Measurements from ENCODE around the gene FGGY.
A peak's percentile ranks its signal among the peaks of the same experiment; 100 is the strongest.

FGGY gene

DNA sequence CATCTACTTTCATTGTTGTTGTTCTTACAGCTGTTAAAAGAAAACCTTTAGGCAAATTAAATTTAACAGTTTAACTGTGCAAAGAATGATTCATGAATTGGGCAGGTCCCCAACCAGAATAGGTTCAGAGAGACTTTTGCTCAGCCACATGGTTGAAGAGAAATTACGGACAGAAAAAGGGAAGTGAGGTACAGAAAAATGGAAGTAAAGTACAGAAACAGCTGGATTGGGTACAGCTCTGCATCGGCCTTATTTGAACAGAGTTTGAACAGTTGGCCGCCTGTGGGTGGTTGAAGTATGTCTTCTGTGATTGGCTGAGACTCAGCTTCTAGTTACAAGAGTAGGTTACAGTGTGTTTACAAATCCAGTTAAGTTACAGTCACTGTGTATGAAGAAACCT is 210.1 kb downstream of the FGGY start:
- WGBS (ENCODE audit: insufficient coverage) = 64% methylated on average over 3 of the region's 3 CpGs
- Histone ChIP-seq H3K9me3 (ENCODE audit: control extremely low read depth in 1 of 5, control insufficient read depth in 4 of 5, insufficient read depth in 2 of 5, low read depth in 1 of 5, low read length in 4 of 5) (peaks cover 0 to 6% (median 0%) of the 10 kb centered on the region in 5 experiments), H3K4me3 (ENCODE audit: control insufficient read depth in 1 of 7, extremely low read depth in 1 of 7, insufficient read depth in 4 of 7, low read depth in 2 of 7, low read length in 6 of 7) (no peak overlapping the region), H3K4me1 (ENCODE audit: control extremely low read depth in 1 of 4, control insufficient read depth in 4 of 4, insufficient read depth in 4 of 4, low read length in 3 of 4) (no peaks in the 10 kb centered on the region), H3K27me3 (replicated peaks in 2 of 5; ENCODE audit: control insufficient read depth in 4 of 5, insufficient read depth in 5 of 5, low read length in 4 of 5) (no peaks in the 10 kb centered on the region), H3K27ac (ENCODE audit: insufficient read depth in 1 of 2, low read depth in 1 of 2, low read length in 2 of 2, poor library complexity in 1 of 2, severe bottlenecking in 2 of 2) (no peak overlapping the region), H3K36me3 (ENCODE audit: control insufficient read depth in 4 of 4, insufficient read depth in 4 of 4, low read length in 3 of 4) (no peaks in the 10 kb centered on the region)
- ChIA-PET POLR2A (interaction anchor here (0.7 kb wide), 1 partner anchor 46 kb away, joined by 4 read pairs; no protein-coding TSS in a partner anchor), CTCF (no interaction called here)
- DNase-seq = peak in 2 of 3 donors; percentile 46 to 54

DNA sequence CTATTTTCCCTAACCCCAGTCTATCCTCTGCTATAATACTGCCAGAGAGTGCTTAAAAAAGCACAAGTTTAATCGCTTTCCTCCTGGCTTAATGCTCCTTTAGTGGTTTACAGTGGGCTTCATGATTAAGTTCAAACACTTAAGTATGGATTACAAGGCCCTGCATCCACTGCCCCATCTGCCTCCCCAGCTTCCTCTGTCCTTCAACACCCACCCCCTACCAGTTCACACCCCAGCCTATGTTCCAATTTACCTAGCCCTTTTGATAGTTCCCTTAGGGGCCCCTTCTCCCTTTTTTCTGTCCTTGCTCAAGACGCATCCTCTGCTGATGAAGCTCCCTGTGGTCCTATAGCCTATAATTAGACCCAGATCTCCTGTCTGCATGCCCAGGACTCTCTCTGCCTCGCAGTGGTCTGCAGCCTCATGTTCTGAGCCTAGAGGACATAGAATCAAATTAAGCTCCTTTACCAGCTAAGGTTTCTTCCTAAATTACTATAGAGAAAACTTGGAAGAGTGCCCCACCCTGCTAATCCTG is 212.5 kb downstream of the FGGY start:
- H3K36me3 ChIP-seq (ENCODE audit: control insufficient read depth in 4 of 4, insufficient read depth in 4 of 4, low read length in 3 of 4) = no peaks in the 10 kb centered on the region
- DNase-seq = no peak
- no peak overlapping the region for H3K27ac ChIP-seq (ENCODE audit: insufficient read depth in 1 of 2, low read depth in 1 of 2, low read length in 2 of 2, poor library complexity in 1 of 2, severe bottlenecking in 2 of 2)
- H3K4me3 ChIP-seq (ENCODE audit: control insufficient read depth in 1 of 7, extremely low read depth in 1 of 7, insufficient read depth in 4 of 7, low read depth in 2 of 7, low read length in 6 of 7) = no peak overlapping the region
- no peaks in the 10 kb centered on the region for H3K4me1 ChIP-seq (ENCODE audit: control extremely low read depth in 1 of 4, control insufficient read depth in 4 of 4, insufficient read depth in 4 of 4, low read length in 3 of 4)
- no peaks in the 10 kb centered on the region for H3K27me3 ChIP-seq (replicated peaks in 2 of 5; ENCODE audit: control insufficient read depth in 4 of 5, insufficient read depth in 5 of 5, low read length in 4 of 5)
- CTCF ChIA-PET = no interaction called here
- peaks cover 0 to 6% (median 0%) of the 10 kb centered on the region in 5 experiments for H3K9me3 ChIP-seq (ENCODE audit: control extremely low read depth in 1 of 5, control insufficient read depth in 4 of 5, insufficient read depth in 2 of 5, low read depth in 1 of 5, low read length in 4 of 5)
- 100% methylated on average over 3 of the region's 3 CpGs for WGBS (ENCODE audit: insufficient coverage)
- POLR2A ChIA-PET = no interaction called here

DNA sequence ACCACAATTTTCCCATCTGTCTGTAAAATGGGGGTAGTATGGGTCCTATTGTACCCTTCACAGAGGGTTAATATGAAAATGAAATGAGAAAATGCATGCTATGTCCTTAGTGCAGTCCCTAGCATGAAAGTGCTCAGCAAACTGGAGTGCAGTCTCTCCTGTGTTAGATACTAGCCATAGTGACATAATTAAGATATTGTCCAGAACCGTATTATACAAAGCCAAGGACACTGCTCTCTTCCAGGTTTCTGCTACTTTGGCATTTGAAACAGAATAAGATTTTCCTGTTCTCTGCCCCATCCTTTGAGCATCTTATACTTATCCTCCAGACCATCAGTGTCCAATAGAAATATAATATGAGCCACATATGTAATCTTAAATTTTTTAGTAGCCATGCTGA is 213.4 kb downstream of the FGGY start:
- ChIA-PET POLR2A (no interaction called here), CTCF (no interaction called here)

DNA sequence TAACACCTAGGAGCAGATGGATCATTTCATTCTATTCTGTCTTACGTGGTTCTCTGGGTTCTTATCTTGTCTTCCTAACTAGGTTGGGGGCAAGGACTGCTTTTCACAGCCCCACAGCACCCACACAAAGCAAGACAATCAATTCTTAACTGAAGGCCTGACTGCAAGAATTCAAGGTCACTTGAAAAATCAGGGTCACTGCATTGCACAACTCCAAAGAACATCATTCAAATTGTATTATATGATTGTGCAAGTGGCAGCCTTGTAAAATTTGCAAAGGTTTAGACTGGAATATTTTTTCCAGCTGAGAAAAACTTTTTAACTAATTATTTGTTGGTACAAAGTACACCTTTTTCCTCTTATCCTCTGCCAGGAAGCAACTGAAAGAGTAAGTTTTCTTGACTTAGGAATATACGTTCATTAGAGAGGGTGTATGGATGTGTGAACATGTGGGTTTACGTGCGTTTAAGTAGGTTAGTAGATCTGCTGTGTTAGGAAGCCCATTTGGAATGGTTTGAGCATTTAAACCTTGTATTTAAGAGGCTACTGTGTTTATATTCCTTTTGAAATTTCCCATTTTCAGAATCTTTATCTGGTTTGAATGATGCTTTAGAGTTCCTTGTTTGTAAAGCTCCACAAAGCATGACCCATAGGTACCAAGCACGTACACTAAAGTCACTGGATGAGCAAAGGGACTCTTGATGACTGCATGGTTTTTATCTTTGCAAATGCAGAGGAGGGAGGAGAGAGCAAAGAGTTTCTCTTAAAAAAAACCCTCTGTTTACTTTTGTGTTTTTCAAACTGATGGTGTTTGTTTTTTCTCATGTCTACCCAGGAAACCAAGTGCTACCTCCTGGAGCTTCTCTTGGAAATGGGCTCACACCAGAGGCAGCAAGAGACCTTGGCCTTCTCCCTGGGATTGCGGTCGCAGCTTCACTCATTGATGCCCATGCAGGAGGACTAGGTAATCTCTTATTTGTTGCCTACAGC is 214.9 kb downstream of the FGGY start:
- 100% methylated on average over 5 of the region's 7 CpGs for WGBS (ENCODE audit: insufficient coverage)
- DNase-seq = no peak
- Histone ChIP-seq H3K9me3 (ENCODE audit: control extremely low read depth in 1 of 5, control insufficient read depth in 4 of 5, insufficient read depth in 2 of 5, low read depth in 1 of 5, low read length in 4 of 5) (no peaks in the 10 kb centered on the region), H3K27me3 (replicated peaks in 2 of 5; ENCODE audit: control insufficient read depth in 4 of 5, insufficient read depth in 5 of 5, low read length in 4 of 5) (no peaks in the 10 kb centered on the region), H3K4me1 (ENCODE audit: control extremely low read depth in 1 of 4, control insufficient read depth in 4 of 4, insufficient read depth in 4 of 4, low read length in 3 of 4) (no peaks in the 10 kb centered on the region), H3K4me3 (ENCODE audit: control insufficient read depth in 1 of 7, extremely low read depth in 1 of 7, insufficient read depth in 4 of 7, low read depth in 2 of 7, low read length in 6 of 7) (no peak overlapping the region), H3K36me3 (ENCODE audit: control insufficient read depth in 4 of 4, insufficient read depth in 4 of 4, low read length in 3 of 4) (no peaks in the 10 kb centered on the region), H3K27ac (ENCODE audit: insufficient read depth in 1 of 2, low read depth in 1 of 2, low read length in 2 of 2, poor library complexity in 1 of 2, severe bottlenecking in 2 of 2) (no peak overlapping the region)
- POLR2A ChIA-PET = no interaction called here
- CTCF ChIA-PET = no interaction called here

More for the DNA sequence above, 213.4 kb downstream of the FGGY start:
- no peaks in the 10 kb centered on the region for H3K27me3 ChIP-seq (replicated peaks in 2 of 5; ENCODE audit: control insufficient read depth in 4 of 5, insufficient read depth in 5 of 5, low read length in 4 of 5)
- no peaks in the 10 kb centered on the region for H3K36me3 ChIP-seq (ENCODE audit: control insufficient read depth in 4 of 4, insufficient read depth in 4 of 4, low read length in 3 of 4)
- peaks cover 0 to 6% (median 0%) of the 10 kb centered on the region in 5 experiments for H3K9me3 ChIP-seq (ENCODE audit: control extremely low read depth in 1 of 5, control insufficient read depth in 4 of 5, insufficient read depth in 2 of 5, low read depth in 1 of 5, low read length in 4 of 5)
- 100% methylated on average over 1 of the region's 1 CpG for WGBS (ENCODE audit: insufficient coverage)
- DNase-seq = no peak
- no peaks in the 10 kb centered on the region for H3K4me1 ChIP-seq (ENCODE audit: control extremely low read depth in 1 of 4, control insufficient read depth in 4 of 4, insufficient read depth in 4 of 4, low read length in 3 of 4)
- no peak overlapping the region for H3K4me3 ChIP-seq (ENCODE audit: control insufficient read depth in 1 of 7, extremely low read depth in 1 of 7, insufficient read depth in 4 of 7, low read depth in 2 of 7, low read length in 6 of 7)
- H3K27ac ChIP-seq (ENCODE audit: insufficient read depth in 1 of 2, low read depth in 1 of 2, low read length in 2 of 2, poor library complexity in 1 of 2, severe bottlenecking in 2 of 2) = no peak overlapping the region

DNA sequence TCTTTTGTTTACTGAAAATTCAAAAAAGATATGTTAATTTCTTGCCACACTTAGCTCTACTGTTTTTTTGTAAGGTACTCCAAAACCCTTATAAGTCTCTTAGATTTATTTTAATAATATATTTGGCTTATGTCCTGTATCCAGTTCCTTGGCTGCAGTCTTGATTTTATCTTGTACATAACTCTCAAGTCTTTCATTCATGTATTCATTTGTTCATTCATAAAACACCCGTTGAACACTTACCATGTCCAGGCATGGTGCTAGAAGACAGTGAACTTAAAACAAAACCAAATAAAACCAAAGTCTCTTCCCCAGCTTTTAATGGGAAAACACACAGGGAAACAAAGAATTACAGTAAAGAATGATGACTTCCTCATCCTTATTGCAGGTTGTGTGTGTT is 215.8 kb downstream of the FGGY start:
- WGBS (ENCODE audit: insufficient coverage) = no CpG with 5 or more reads among the region's 1 CpG
- H3K4me3 ChIP-seq (ENCODE audit: control insufficient read depth in 1 of 7, extremely low read depth in 1 of 7, insufficient read depth in 4 of 7, low read depth in 2 of 7, low read length in 6 of 7) = no peak overlapping the region
- ChIA-PET POLR2A (interaction anchor here (0.8 kb wide), 1 partner anchor 14 kb away, joined by 3 read pairs; no protein-coding TSS in a partner anchor), CTCF (no interaction called here)
- no peak for DNase-seq
- no peaks in the 10 kb centered on the region for H3K9me3 ChIP-seq (ENCODE audit: control extremely low read depth in 1 of 5, control insufficient read depth in 4 of 5, insufficient read depth in 2 of 5, low read depth in 1 of 5, low read length in 4 of 5)
- H3K4me1 ChIP-seq (ENCODE audit: control extremely low read depth in 1 of 4, control insufficient read depth in 4 of 4, insufficient read depth in 4 of 4, low read length in 3 of 4) = no peaks in the 10 kb centered on the region
- no peaks in the 10 kb centered on the region for H3K36me3 ChIP-seq (ENCODE audit: control insufficient read depth in 4 of 4, insufficient read depth in 4 of 4, low read length in 3 of 4)
- H3K27ac ChIP-seq (ENCODE audit: insufficient read depth in 1 of 2, low read depth in 1 of 2, low read length in 2 of 2, poor library complexity in 1 of 2, severe bottlenecking in 2 of 2) = no peak overlapping the region
- no peaks in the 10 kb centered on the region for H3K27me3 ChIP-seq (replicated peaks in 2 of 5; ENCODE audit: control insufficient read depth in 4 of 5, insufficient read depth in 5 of 5, low read length in 4 of 5)

DNA sequence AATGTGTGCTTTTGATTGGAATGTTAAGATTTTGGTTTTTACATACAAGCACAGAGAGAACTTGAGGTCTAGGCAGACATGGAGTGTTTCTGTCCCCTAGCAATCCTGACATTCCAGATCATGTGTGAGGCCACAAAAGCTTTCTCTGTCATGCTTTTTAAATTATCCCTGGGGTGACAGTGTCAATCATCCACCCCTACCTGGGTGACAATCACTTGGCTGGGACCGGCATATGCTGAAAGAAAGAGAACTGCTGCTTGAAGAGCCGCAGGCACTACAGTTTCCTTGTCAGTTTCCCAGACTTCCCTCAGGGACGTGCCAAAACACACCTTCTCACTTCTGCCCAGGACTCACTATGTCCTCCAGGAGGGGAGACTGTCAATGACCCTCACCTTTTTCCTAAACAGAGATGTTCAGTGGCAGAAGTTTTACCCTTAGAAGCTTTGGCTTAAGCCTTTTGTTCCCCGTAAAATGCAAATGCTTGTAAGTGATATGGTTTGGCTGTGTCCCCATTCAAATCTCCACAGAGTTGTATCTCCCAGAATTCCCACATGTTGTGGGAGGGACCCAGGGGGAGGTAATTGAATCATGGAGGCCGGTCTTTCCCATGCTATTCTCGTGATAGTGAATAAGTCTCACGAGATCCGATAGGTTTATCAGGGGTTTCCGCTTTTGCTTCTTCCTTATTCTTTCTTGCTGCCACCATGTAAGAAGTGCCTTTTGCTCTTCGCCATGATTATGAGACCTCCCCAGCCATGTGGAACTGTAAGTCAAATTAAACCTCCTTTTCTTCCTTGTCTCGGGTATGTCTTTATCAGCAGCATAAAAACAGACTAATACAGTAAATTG is 217.4 kb downstream of the FGGY start:
- Histone ChIP-seq H3K4me1 (ENCODE audit: control extremely low read depth in 1 of 4, control insufficient read depth in 4 of 4, insufficient read depth in 4 of 4, low read length in 3 of 4) (no peaks in the 10 kb centered on the region), H3K4me3 (ENCODE audit: control insufficient read depth in 1 of 7, extremely low read depth in 1 of 7, insufficient read depth in 4 of 7, low read depth in 2 of 7, low read length in 6 of 7) (no peak overlapping the region), H3K27me3 (replicated peaks in 2 of 5; ENCODE audit: control insufficient read depth in 4 of 5, insufficient read depth in 5 of 5, low read length in 4 of 5) (no peaks in the 10 kb centered on the region), H3K27ac (ENCODE audit: insufficient read depth in 1 of 2, low read depth in 1 of 2, low read length in 2 of 2, poor library complexity in 1 of 2, severe bottlenecking in 2 of 2) (no peak overlapping the region), H3K9me3 (ENCODE audit: control extremely low read depth in 1 of 5, control insufficient read depth in 4 of 5, insufficient read depth in 2 of 5, low read depth in 1 of 5, low read length in 4 of 5) (no peaks in the 10 kb centered on the region), H3K36me3 (ENCODE audit: control insufficient read depth in 4 of 4, insufficient read depth in 4 of 4, low read length in 3 of 4) (no peaks in the 10 kb centered on the region)
- POLR2A ChIA-PET = no interaction called here
- DNase-seq = no peak
- WGBS (ENCODE audit: insufficient coverage) = 99% methylated on average over 10 of the region's 11 CpGs
- CTCF ChIA-PET = no interaction called here

DNA sequence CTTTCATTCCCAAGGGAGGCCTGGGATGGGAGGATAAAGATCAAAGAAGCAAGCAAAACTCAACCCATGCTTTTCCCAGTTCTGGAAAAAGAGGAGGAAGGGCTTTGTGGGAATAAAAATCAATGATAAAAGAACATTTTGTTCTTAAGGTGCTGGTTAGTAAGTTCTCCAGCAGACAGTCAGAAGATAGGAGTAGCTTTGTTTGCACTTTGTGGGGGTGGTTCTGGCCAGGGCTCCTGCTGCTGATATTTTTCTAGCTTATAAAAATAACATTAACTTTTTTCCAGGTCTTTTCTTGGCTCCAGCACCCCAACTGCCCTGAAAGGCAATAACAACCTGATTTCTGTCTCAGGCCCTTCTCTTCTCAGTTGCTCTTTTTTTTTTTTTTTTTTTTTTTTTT is 220.0 kb downstream of the FGGY start:
- POLR2A ChIA-PET = no interaction called here
- H3K27ac ChIP-seq (ENCODE audit: insufficient read depth in 1 of 2, low read depth in 1 of 2, low read length in 2 of 2, poor library complexity in 1 of 2, severe bottlenecking in 2 of 2) = no peak overlapping the region
- no peak overlapping the region for H3K4me3 ChIP-seq (ENCODE audit: control insufficient read depth in 1 of 7, extremely low read depth in 1 of 7, insufficient read depth in 4 of 7, low read depth in 2 of 7, low read length in 6 of 7)
- H3K36me3 ChIP-seq (ENCODE audit: control insufficient read depth in 4 of 4, insufficient read depth in 4 of 4, low read length in 3 of 4) = no peaks in the 10 kb centered on the region
- no peak for DNase-seq
- no peaks in the 10 kb centered on the region for H3K27me3 ChIP-seq (replicated peaks in 2 of 5; ENCODE audit: control insufficient read depth in 4 of 5, insufficient read depth in 5 of 5, low read length in 4 of 5)
- H3K4me1 ChIP-seq (ENCODE audit: control extremely low read depth in 1 of 4, control insufficient read depth in 4 of 4, insufficient read depth in 4 of 4, low read length in 3 of 4) = no peaks in the 10 kb centered on the region
- H3K9me3 ChIP-seq (ENCODE audit: control extremely low read depth in 1 of 5, control insufficient read depth in 4 of 5, insufficient read depth in 2 of 5, low read depth in 1 of 5, low read length in 4 of 5) = no peaks in the 10 kb centered on the region
- CTCF ChIA-PET = no interaction called here
